SK-MEL-5 (cell line): ENCODE data around the gene USF1. TPM values are rescaled to one million over a fixed set of nuclear protein-coding genes. Genes with fewer than 3 reads are reported as not detected.
A peak's percentile ranks its signal among the peaks of the same experiment; 100 is the strongest.
"Not testable (repeated sequence)": the region's sequence is repeated elsewhere in the genome, so short reads cannot be mapped to it uniquely, and the experiment has no call there.

Experiments used
- DNase-seq: peaks from one replicate; pipeline ENCODE4 v3.0.0-alpha.2; 2016; ENCODE audit warnings: low read depth, low spot score
- in situ Hi-C: cut with HindIII; loops from 2 replicates; pipeline ENCODE4 v1.10.0; 2016; ENCODE audit warnings: low sequenced_read_pairs, high pct_unique_total_duplicates, low pct_unique_long_range_greater_than_20kb
- small RNA-seq, 2 experiments: library from RNA; depleted of rRNA; stranded (forward); fragments of <200 nt; gene quantifications; one replicate each; pipeline ENCODE3, GENCODE V24; 2014
- total RNA-seq: library from RNA; depleted of rRNA; stranded (reverse); fragments of >200 nt; shearing (Covaris generic); gene quantifications from 2 replicates; pipeline ENCODE4 v1.2.3, GENCODE V29; 2014; rRNA removed

Gene USF1
- total RNA-seq, 1 experiment from 2014 or later = 50.4 TPM

DNA sequence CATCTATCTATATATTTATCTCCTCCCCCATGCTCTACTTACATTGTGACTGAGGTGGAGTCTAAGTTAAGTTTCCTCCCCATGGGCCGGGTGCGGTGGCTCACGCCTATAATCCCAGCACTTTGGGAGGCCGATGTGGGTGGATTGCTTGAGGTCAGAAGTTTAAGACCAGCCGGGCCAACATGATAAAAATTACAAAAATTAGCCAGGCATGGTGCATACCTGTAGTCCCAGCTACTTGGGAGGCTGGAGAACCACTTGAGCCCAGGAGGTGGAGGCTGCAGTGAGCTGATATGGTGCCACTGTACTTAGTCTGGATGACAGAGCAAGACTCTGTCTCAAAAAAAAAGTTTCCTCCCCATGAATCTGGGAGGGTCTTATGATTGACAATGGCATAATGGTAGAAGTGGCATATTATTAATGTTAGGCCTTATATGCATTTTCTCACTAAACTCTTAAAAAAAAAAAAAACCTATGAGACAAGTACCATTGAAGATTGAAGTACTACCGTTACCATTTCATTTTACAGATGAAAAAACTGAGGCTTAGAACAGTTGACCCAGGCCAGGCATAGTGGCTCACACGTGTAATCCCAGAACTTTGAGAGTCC is 36.1 kb downstream of the USF1 start:
- DNase-seq = no peak
- in situ Hi-C loops = no loop called here

DNA sequence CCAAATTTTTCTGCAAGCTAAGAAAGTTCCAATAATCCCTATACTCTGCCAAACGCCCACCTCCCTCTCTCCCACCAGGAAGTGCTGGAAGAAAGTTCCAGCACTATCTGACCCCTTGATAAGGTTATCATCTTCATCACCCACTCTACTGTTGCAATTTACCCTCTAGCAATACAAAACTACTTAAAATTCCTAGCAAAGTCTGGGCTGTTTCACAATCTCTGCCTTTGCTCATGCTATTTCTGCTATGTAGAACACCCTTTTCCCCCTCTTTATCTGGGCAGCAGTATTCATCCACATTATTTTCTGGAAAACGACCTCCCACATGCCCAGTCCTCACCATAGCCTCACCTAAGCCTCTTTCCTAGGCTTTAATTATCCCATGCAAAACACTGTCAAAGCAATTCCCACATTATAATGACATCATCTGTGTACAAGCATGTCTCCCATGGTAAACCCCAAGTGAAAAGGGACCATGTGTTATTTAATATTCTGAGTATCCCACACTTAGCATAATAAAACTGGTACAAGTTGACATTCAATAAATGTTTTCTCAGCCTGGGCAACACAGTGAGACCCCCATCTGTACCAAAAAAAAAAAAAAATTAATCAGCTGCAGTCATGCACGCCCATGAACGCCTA is 36.8 kb downstream of the USF1 start:
- no peak for DNase-seq
- in situ Hi-C loops = no loop called here

DNA sequence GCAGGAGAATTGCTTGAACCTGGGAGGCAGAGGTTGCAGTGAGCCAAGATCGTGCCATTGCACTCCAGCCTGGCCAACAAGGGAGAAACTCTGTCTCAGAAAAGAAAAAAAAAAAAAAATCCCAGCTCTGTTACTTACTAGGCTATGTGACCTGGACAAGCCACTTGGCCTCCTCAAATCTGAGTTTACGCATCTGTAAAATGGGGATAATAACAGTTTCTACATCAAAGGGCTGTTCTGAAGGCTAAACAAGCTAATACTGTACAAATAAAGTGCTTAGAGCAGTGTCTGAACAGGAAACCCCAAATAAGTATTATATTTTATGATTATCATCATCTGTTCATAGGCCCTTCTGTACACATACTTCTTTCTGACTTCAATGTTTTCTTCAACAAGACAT is 38.4 kb downstream of the USF1 start:
- in situ Hi-C loops = no loop called here
- DNase-seq = no peak

DNA sequence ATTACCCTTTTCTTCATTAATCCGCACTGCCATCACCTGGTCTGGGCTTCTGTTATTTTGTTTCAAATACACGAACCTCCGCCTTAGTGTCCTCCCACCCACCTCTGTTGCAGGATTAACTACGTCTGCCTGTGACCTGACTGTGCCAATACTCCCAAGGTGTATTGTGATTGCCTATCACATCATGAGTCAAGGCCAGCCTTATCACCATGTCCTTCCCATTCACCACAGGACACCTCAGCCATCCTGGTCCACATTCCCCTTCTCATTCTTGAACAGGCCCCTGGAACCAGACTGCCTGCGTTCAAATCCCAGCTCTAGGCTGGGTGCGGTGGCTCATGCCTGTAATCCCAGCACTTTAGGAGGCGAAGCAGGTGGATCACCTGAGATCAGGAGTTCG is 39.2 kb downstream of the USF1 start:
- no peak for DNase-seq

DNA sequence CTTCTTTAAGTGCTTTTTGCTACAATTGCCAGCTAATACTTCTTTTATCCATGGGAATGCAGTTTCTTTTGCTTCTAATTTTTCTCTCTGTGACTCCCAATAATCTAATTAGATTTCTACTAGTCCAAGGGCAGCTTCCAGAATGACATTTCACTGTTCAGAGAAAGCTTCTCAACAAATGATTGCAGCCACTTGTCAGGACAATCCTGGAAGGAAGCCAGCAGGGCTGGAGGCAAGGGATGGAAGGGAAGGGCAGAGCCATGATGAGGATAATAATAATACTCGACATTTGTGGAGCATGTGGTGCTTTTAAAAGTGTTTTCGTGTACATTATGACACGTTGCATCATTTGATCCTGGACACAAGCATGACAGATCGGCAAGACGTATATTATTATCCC is 44.3 kb downstream of the USF1 start:
- DNase-seq = no peak
- in situ Hi-C loops = no loop called here

More for the DNA sequence above, 39.2 kb downstream of the USF1 start:
- in situ Hi-C loops = no loop called here

DNA sequence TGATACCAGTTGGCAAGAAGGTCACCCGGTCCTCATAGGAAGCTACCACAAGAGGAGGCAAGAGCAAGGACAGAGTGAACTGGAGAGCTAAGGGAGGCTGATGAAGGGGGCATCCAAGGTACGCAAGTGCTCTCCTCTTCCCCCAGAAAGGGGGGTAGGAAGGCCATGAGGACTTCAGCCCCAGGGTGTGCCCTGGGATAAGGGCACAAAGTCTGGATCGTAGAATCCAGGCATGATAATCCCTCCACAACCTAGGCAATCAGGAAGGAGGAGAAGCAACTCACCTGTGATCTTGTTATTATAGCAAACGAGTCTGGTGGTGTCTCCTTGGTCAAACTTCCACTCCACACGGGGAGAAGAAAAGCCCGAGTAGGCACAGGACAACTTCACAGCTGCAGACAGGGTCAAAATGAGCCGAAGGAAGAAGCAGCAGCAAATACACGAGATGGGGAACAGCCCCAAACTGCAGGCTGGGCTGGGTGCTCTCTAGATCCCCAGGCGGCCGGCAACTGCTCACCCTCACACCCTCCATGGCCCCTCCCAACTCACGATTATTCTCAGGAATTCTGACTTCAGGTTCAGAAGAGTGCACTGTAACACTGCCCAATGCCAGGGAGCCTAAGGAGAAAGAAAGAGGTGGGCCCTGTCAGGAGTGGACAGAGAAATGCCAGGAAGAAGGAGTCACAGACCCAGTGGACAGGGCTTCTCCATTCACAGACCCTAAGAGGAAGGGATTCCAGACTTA is 44.9 kb downstream of the USF1 start:
- no peak for DNase-seq
- in situ Hi-C loops = no loop called here

DNA sequence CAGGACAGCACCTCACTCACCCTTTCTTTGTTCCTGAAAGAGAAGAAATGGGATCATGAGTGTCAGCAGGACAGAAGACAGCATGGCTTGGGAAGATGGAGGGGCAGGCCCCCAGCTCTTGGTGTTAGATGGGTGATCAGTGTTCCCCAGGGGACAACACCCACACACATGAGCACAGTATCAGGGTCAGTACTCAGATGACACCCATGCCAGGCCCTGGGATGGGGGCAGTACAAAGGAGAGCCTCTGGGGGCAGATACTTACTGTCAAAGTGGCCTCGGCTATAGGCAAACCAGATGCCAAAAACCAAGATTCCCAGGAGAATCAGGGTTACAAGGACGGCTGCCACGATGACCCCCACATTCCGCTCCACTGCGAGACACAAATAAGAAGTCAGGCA is 46.4 kb downstream of the USF1 start:
- in situ Hi-C loops = no loop called here
- DNase-seq = no peak

DNA sequence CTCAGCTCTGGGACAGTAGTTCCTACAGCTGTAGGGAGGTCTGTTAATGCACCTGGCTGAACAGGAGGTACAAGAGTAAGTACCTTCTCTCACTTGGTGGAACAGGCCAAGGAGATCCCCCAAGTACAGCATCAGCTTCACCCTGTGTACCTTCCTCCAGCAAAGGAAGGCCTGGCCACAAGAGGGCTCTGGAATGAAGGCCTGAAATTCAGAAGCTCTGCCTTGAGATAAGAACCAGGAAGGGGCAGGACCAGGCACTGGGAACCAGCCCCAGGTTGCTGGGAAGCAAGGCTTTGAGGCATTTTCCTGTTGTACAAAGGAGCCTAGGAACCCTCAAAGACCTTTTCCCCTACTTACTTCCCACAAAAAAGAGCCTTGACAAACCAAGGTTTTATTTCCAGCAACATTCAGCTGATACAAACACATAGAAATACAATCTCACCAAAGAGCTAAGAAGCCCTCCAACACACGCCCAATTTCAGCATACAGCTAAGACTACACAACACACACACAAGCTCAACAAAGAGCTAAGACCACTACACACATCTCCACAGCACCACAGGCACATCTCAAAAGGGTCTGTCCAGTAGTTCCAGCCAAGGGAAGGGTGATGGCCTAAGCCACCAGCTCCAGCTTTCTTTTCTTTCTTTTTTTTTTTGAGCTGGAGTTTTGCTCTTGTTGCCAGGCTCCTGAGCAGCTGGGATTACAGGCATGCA is 48.3 kb downstream of the USF1 start:
- in situ Hi-C loops = no loop called here
- peak; percentile 83 for DNase-seq

DNA sequence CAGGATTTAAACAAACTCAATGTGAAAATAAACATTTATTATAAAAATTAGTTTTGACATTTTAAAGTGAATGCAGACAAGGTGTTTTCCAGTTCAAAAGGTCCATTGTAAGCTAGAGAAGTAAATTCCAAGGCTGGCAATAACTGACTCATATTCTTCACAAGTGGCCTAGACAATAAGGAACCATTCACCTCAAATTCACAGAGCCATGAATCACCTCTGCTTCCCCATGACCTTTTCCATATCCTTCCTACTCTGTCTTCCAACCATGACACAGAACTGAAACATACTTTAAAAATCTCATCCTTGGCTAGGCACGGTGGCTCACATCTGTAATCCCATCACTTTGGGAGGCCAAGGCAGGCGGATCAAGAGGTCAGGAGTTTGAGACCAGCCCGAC is 49.6 kb downstream of the USF1 start:
- in situ Hi-C loops = no loop called here
- DNase-seq = peak; percentile 72

DNA sequence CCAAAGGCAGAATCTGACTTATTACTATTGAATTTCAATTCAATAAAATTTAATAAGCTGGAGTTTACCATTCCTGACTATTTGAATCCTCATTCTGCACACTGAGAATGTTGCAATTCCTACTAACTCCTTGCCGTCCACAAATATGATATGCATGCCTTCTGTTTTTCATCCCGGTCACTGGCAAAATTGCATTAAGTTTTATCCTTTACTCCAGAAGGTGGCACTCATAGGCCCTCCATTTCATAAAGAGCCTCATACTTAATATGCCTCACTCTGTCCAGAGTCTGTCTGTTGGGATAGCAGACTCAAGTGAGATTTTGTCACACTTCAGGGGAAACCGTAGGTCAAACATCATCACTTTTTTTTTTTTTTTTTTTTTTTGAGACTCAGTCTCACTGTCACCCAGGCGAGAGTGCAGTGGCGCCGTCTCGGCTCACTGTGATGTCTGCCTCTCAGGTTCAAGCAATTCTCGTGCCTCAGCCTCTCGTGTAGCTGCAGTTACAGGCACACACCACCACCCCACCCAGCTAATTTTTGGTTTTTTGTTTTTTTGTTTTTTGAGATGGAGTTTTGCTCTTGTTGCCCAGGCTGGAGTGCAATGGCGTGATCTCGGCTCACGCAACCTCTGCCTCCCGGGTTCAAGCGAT is 52.1 kb downstream of the USF1 start:
- DNase-seq = peak; percentile 74
- in situ Hi-C loops = no loop called here

DNA sequence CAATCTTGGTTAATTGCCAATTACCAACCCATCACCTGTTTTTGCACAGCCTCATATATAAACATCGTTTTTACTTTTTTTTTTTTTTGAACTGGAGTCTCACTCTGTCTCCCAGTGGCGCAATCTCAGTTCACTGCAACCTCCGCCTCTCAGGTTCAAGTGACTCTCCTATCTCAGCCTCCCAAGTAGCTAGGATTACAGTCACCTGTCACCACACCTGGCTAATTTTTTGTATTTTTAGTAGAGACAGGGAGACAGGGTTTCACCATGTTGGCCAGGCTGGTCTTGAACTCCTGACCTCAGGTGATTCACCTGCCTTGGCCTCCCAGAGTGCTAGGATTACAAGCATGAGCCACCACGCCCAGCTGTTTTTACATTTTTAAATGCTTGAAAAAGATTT is 53.7 kb downstream of the USF1 start:
- in situ Hi-C loops, DNase-seq: not testable (repeated sequence)

Small RNA genes lying within 50 kb of the gene (small RNA-seq; reads per million reads assigned to genes)
- gene AL591806.2 = 0 reads per million in 2 experiments

Other genes starting within 250 kb of the USF1 start
- not detected in 2 replicates for gene LY9, start 249.8 kb downstream of the USF1 start, total RNA-seq
- gene CD244, start 183.1 kb downstream of the USF1 start, total RNA-seq = 0.05 TPM in 2 replicates
- gene ITLN1, start 160.8 kb downstream of the USF1 start, total RNA-seq = not detected in 2 replicates
- 0.69 and 0.90 TPM in 2 replicates for gene ITLN2, start 91.2 kb downstream of the USF1 start, total RNA-seq
- 6.4 and 7.3 TPM in 2 replicates for gene F11R, start 24.8 kb downstream of the USF1 start, total RNA-seq
- 0.98 and 1.8 TPM in 2 replicates for gene TSTD1, start 7.0 kb downstream of the USF1 start, total RNA-seq
- not detected in 2 replicates for gene ARHGAP30, start 23.9 kb upstream of the USF1 start, total RNA-seq
- gene NECTIN4, start 43.6 kb upstream of the USF1 start, total RNA-seq = 0.11 and 0.21 TPM in 2 replicates
- gene KLHDC9, start 52.4 kb upstream of the USF1 start, total RNA-seq = not detected in 2 replicates
- 84.1 and 92.3 TPM in 2 replicates for gene PFDN2, start 72.1 kb upstream of the USF1 start, total RNA-seq
- 23.5 and 27.2 TPM in 2 replicates for gene NIT1, start 72.1 kb upstream of the USF1 start, total RNA-seq
- gene DEDD, start 86.7 kb upstream of the USF1 start, total RNA-seq = 18.8 and 22.8 TPM in 2 replicates
- 87.4 and 89.2 TPM in 2 replicates for gene UFC1, start 108.0 kb upstream of the USF1 start, total RNA-seq
- 4.0 and 4.7 TPM in 2 replicates for gene USP21, start 113.5 kb upstream of the USF1 start, total RNA-seq
- gene PPOX, start 120.4 kb upstream of the USF1 start, total RNA-seq = 11.1 and 13.8 TPM in 2 replicates
- gene B4GALT3, start 131.5 kb upstream of the USF1 start, total RNA-seq = 53.9 and 55.9 TPM in 2 replicates
- gene ADAMTS4, start 153.1 kb upstream of the USF1 start, total RNA-seq = 0.03 TPM in 1 of 2 replicates, not detected in the other
- gene NDUFS2, start 156.4 kb upstream of the USF1 start, total RNA-seq = 134 and 147 TPM in 2 replicates
- gene FCER1G, start 169.3 kb upstream of the USF1 start, total RNA-seq = 2.6 TPM in 1 of 2 replicates, not detected in the other
- gene APOA2, start 177.7 kb upstream of the USF1 start, total RNA-seq = not detected in 2 replicates
- gene TOMM40L, start 180.1 kb upstream of the USF1 start, total RNA-seq = 11.3 and 11.7 TPM in 2 replicates
- gene NR1I3, start 192.2 kb upstream of the USF1 start, total RNA-seq = not detected in 2 replicates
- not detected in 2 replicates for gene PCP4L1, start 212.8 kb upstream of the USF1 start, total RNA-seq